Measurements from ENCODE around the gene NFKBIZ. TPM values are rescaled to one million over a fixed set of nuclear protein-coding genes. Genes with fewer than 3 reads are reported as not detected.

The NFKBIZ gene
- total and polyA plus RNA-seq, 9 of the 15 experiments (the other 6 are each of a cell fraction or from before 2014, with no cell fraction given): 1.2 to 13.7 (median 5.7) TPM

- TF ChIP-seq, protein P1, sequence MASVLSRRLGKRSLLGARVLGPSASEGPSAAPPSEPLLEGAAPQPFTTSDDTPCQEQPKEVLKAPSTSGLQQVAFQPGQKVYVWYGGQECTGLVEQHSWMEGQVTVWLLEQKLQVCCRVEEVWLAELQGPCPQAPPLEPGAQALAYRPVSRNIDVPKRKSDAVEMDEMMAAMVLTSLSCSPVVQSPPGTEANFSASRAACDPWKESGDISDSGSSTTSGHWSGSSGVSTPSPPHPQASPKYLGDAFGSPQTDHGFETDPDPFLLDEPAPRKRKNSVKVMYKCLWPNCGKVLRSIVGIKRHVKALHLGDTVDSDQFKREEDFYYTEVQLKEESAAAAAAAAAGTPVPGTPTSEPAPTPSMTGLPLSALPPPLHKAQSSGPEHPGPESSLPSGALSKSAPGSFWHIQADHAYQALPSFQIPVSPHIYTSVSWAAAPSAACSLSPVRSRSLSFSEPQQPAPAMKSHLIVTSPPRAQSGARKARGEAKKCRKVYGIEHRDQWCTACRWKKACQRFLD (CRISPR knock-in tag; IDR thresholded peaks at IDR 0.05): no peak
- TF ChIP-seq E2F4 (CRISPR knock-in tag; IDR thresholded peaks at IDR 0.05; ENCODE audit: low read depth) (no peak), FUS (optimal IDR thresholded peaks at IDR 0.05; ENCODE audit: low read depth, low read length) (no peak), PCBP2 (IDR thresholded peaks at IDR 0.05; ENCODE audit: low read depth, low read length, poor library complexity, severe bottlenecking) (no peak), STAG1 (CRISPR knock-in tag; IDR thresholded peaks at IDR 0.05; ENCODE audit: borderline replicate concordance) (no peak)
- TF ChIP-seq, protein P2, sequence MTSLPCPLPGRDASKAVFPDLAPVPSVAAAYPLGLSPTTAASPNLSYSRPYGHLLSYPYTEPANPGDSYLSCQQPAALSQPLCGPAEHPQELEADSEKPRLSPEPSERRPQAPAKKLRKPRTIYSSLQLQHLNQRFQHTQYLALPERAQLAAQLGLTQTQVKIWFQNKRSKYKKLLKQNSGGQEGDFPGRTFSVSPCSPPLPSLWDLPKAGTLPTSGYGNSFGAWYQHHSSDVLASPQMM (CRISPR knock-in tag; IDR thresholded peaks at IDR 0.05): no peak
- TF ChIP-seq, protein P3, sequence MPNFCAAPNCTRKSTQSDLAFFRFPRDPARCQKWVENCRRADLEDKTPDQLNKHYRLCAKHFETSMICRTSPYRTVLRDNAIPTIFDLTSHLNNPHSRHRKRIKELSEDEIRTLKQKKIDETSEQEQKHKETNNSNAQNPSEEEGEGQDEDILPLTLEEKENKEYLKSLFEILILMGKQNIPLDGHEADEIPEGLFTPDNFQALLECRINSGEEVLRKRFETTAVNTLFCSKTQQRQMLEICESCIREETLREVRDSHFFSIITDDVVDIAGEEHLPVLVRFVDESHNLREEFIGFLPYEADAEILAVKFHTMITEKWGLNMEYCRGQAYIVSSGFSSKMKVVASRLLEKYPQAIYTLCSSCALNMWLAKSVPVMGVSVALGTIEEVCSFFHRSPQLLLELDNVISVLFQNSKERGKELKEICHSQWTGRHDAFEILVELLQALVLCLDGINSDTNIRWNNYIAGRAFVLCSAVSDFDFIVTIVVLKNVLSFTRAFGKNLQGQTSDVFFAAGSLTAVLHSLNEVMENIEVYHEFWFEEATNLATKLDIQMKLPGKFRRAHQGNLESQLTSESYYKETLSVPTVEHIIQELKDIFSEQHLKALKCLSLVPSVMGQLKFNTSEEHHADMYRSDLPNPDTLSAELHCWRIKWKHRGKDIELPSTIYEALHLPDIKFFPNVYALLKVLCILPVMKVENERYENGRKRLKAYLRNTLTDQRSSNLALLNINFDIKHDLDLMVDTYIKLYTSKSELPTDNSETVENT (CRISPR knock-in tag; IDR thresholded peaks at IDR 0.05): no peak
Observed at GRCh38 chr3:101835676-101836075, 13.6 kb upstream of the NFKBIZ start (continued).
